ENCODE measurements around the gene SPATA9. TPM values are rescaled to one million over a fixed set of nuclear protein-coding genes. Genes with fewer than 3 reads are reported as not detected.

Gene SPATA9
- total and polyA plus RNA-seq, 9 of the 15 experiments (the other 6 are each of a cell fraction or from before 2014, with no cell fraction given): 0.16 to 5.5 (median 0.39) TPM; not detected in 3

DNA sequence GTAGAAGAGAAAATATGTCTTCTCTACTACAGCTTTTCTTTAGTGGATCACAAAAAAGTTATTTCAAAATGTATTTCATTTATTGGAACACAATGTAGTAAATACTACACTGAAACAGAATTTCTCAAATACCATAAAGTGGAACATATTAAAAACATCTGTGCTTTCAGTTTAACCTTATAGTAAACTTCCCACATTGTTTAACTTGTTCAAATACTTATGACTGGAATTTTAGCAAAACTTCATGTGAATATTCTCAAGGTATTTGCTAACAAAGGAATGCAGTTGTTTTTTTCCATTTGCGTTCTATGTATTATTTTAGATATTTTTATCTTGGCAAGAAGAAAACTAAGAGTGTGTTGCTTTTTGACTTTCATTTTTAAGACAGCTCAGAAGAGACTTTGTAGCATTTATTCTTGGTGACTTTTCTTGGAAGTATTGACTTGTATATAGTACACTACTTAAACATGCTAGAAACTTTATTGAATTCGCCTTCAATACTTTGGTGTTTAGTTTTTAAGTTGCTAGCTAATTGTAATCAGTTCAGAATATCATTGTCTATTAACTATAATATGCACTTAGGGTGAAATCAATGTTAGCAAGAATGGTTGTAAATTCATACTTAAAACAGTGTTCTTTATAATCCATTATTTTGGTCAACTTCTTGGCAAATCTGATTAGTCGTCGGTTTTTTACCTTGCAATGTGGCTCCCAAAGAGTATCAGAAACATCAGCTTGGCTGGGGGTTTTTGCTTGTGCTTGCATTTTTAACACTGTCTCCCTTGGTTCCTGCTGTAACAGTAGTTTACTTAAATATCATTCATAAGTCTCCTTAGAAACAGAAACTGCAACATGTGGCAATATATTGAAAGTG, 43.4 kb upstream of the SPATA9 start (continued):
- TF ChIP-seq, protein P1, sequence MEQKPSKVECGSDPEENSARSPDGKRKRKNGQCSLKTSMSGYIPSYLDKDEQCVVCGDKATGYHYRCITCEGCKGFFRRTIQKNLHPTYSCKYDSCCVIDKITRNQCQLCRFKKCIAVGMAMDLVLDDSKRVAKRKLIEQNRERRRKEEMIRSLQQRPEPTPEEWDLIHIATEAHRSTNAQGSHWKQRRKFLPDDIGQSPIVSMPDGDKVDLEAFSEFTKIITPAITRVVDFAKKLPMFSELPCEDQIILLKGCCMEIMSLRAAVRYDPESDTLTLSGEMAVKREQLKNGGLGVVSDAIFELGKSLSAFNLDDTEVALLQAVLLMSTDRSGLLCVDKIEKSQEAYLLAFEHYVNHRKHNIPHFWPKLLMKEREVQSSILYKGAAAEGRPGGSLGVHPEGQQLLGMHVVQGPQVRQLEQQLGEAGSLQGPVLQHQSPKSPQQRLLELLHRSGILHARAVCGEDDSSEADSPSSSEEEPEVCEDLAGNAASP (IDR thresholded peaks at IDR 0.05): no peak
- peak; percentile 43 for TF ChIP-seq MAFF (IDR thresholded peaks at IDR 0.05; ENCODE audit: low read length)
- TF ChIP-seq MAFG (tag; conservative IDR thresholded peaks at IDR 0.05): peak; percentile 63
- TF ChIP-seq, protein P2, sequence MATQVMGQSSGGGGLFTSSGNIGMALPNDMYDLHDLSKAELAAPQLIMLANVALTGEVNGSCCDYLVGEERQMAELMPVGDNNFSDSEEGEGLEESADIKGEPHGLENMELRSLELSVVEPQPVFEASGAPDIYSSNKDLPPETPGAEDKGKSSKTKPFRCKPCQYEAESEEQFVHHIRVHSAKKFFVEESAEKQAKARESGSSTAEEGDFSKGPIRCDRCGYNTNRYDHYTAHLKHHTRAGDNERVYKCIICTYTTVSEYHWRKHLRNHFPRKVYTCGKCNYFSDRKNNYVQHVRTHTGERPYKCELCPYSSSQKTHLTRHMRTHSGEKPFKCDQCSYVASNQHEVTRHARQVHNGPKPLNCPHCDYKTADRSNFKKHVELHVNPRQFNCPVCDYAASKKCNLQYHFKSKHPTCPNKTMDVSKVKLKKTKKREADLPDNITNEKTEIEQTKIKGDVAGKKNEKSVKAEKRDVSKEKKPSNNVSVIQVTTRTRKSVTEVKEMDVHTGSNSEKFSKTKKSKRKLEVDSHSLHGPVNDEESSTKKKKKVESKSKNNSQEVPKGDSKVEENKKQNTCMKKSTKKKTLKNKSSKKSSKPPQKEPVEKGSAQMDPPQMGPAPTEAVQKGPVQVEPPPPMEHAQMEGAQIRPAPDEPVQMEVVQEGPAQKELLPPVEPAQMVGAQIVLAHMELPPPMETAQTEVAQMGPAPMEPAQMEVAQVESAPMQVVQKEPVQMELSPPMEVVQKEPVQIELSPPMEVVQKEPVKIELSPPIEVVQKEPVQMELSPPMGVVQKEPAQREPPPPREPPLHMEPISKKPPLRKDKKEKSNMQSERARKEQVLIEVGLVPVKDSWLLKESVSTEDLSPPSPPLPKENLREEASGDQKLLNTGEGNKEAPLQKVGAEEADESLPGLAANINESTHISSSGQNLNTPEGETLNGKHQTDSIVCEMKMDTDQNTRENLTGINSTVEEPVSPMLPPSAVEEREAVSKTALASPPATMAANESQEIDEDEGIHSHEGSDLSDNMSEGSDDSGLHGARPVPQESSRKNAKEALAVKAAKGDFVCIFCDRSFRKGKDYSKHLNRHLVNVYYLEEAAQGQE (IDR thresholded peaks at IDR 0.05; ENCODE audit: borderline replicate concordance): no peak
- TF ChIP-seq, protein P2 (CRISPR knock-in tag; IDR thresholded peaks at IDR 0.05; ENCODE audit: low read depth): no peak
- no peak for TF ChIP-seq RBM15 (IDR thresholded peaks at IDR 0.05; ENCODE audit: insufficient read depth, low read length)
- no peak for TF ChIP-seq HNRNPH1 (optimal IDR thresholded peaks at IDR 0.05; ENCODE audit: low read depth, low read length)
- TF ChIP-seq, protein P3, sequence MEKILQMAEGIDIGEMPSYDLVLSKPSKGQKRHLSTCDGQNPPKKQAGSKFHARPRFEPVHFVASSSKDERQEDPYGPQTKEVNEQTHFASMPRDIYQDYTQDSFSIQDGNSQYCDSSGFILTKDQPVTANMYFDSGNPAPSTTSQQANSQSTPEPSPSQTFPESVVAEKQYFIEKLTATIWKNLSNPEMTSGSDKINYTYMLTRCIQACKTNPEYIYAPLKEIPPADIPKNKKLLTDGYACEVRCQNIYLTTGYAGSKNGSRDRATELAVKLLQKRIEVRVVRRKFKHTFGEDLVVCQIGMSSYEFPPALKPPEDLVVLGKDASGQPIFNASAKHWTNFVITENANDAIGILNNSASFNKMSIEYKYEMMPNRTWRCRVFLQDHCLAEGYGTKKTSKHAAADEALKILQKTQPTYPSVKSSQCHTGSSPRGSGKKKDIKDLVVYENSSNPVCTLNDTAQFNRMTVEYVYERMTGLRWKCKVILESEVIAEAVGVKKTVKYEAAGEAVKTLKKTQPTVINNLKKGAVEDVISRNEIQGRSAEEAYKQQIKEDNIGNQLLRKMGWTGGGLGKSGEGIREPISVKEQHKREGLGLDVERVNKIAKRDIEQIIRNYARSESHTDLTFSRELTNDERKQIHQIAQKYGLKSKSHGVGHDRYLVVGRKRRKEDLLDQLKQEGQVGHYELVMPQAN (IDR thresholded peaks at IDR 0.05; ENCODE audit: borderline replicate concordance): no peak
- no peak for TF ChIP-seq SMARCA5 (IDR thresholded peaks at IDR 0.05)
- no peak for TF ChIP-seq ZBTB7A (IDR thresholded peaks at IDR 0.05; ENCODE audit: borderline replicate concordance, control insufficient read depth, low read depth, low read length)
- TF ChIP-seq ZKSCAN8 (CRISPR knock-in tag; IDR thresholded peaks at IDR 0.05): 0 out of 2 replicates have a peak, but pooled peaks have one; percentile 49
- TF ChIP-seq, protein P4, sequence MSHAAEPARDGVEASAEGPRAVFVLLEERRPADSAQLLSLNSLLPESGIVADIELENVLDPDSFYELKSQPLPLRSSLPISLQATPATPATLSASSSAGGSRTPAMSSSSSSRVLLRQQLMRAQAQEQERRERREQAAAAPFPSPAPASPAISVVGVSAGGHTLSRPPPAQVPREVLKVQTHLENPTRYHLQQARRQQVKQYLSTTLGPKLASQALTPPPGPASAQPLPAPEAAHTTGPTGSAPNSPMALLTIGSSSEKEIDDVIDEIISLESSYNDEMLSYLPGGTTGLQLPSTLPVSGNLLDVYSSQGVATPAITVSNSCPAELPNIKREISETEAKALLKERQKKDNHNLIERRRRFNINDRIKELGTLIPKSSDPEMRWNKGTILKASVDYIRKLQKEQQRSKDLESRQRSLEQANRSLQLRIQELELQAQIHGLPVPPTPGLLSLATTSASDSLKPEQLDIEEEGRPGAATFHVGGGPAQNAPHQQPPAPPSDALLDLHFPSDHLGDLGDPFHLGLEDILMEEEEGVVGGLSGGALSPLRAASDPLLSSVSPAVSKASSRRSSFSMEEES (CRISPR knock-in tag; IDR thresholded peaks at IDR 0.05): no peak
- TF ChIP-seq MEIS2 (IDR thresholded peaks at IDR 0.05; ENCODE audit: partially characterized antibody): no peak
